SH-SY5Y (cell line): Measurements from ENCODE around the gene PGP.

Experiments used
- GATA2 ChIP-seq: IDR thresholded peaks from 2 replicates; pipeline ENCODE4 v1.6.1; 2011; ENCODE audit warnings: mild to moderate bottlenecking, low read depth, low read length
- GATA3 ChIP-seq: IDR thresholded peaks from 2 replicates; pipeline ENCODE4 v1.6.1; 2011; ENCODE audit warnings: low read depth, mild to moderate bottlenecking, low read length, moderate library complexity

GRCh38 chr16:2180962-2181923 lies 33.4 kb downstream of the PGP start:
- no peak for TF ChIP-seq GATA2
- no peak for TF ChIP-seq GATA3
